HTERT RPE-1 (cell line): ENCODE data around the gene WDFY3.

Experiments used
- in situ Hi-C: fragments of 300-500 bp; cut with MboI; formaldehyde crosslinking; loops from 4 replicates; pipeline ENCODE4 v1.14.3; 2020; ENCODE audit warnings: low sequenced_read_pairs

The WDFY3 gene

DNA sequence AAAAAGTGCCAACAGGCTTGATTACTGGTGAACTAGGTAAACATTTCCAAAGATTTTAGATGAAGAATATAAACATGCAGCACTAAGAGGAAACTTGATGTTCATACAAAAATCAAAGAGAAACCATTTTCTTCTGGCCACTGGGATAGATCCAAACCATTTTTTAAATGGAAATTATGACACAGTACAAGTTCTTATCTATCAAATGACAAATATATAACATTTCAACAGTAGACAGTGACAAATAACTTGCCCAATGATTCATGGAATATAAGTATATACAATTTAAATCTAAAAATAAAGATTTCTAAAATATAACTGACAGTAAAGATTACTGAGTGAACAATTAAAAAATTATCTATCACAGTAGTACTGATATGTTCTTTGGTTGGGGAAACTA, 232.5 kb downstream of the WDFY3 start:
- in situ Hi-C loops = no loop called here

DNA sequence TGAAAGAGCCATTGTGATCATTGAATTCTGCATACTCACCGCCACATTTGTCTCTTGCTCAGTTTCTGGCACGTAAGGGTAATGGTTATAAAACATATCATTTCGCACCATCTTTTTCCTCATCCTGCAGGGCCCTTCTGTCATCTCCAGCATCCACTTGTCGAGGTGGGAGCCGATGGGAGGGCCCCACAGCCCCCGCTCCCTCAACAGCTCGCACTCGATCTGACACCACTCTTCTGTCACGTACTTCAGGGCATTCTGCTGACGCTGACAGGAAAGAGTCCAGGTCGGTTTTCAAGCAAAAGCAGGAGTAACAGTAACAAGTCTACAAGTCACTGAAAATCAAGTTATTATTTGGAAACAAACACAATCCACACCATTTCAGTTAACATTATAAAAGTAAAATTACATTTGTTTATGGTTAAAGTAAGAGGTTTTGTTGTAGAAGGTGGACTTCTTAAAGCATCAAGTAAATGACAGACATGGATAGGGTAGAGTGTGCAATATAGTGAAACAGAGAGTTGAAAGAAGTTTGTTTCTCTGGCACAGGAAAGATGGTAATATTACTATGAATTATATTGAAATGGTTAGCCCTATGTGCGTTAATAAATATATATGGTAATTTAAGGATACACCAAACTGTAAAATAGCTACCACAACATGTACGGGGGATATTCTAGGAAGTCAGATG, 233.0 kb downstream of the WDFY3 start:
- in situ Hi-C loops = no loop called here

DNA sequence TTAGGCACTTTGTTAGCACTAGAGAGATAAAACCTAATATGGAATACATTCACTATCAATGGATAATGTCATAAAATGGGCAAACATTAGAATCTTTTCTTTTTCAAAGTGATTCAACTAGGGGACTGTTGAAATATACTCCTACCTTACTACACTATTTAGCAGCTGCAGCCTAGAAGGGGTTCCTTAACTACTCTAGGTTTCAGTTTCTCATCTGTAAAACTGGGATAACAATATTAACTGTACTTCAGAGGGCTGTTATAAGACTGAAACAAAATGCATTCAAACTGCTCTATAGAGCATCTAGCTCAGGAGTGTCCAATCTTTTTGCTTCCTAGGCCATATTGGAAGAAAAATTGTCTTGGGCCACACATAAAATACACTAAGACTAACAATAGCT, 236.1 kb downstream of the WDFY3 start:
- in situ Hi-C loops = no loop called here

DNA sequence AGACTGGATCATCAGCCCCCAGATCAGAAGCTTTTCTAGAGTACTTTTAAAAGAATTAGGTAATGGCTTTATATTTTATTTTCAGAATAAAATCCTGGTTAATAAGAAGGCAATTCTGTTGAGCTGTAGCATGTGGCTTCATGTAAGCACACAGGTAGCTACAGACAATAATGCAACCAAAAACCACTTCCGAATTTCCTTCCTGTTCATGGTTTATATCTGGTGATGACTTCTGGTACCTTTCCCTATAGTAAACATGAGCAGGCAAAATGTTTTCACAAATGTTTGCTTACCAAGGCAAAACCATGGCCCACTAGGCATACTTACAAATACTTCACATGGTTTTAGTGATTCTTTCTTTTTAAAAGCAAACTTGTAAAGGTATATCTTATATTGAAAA, 239.0 kb downstream of the WDFY3 start:
- in situ Hi-C loops = no loop called here

DNA sequence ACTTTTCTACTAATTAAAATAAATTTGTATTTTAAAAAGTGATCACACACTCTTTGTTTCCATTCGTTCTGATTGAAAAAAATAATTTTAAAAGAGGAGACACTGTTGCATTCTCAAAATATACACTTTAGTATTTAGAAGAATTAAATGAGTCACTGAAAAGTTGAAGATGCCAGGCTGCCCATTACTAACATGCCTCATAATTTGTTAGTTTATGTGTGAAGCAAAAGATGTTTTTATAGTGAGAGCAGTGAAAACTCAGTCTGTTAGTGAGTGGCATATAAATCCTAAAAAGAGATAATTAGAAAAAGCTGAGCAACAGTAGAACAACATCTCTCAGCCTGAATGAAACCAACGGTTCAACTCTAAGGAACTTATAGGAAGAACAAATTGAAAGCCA, 240.1 kb downstream of the WDFY3 start:
- in situ Hi-C loops = no loop called here

GRCh38 chr4:84722720-84723119, 243.8 kb downstream of the WDFY3 start:
- in situ Hi-C loops = no loop called here

DNA sequence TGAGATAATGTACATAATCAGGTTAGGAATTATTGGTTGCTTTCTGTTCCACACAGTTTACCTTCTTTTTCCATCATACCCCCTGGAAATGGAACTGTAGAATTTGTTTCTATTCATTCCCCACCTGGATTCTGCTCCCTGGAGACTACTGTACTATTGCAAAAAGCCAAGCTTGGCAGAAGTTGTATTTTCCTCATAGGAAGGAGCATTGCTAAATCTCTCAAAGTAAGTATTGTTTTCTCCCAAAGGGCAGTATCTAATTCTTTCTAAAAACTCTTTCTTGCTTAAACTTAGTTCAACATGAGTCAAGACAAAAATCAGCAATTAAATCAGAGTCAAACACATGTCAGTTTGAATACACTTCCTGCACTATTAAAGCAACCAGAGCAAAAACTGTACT, 247.4 kb downstream of the WDFY3 start:
- in situ Hi-C loops = no loop called here

GRCh38 chr4:84718699-84719098, 247.8 kb downstream of the WDFY3 start:
- in situ Hi-C loops = no loop called here

DNA sequence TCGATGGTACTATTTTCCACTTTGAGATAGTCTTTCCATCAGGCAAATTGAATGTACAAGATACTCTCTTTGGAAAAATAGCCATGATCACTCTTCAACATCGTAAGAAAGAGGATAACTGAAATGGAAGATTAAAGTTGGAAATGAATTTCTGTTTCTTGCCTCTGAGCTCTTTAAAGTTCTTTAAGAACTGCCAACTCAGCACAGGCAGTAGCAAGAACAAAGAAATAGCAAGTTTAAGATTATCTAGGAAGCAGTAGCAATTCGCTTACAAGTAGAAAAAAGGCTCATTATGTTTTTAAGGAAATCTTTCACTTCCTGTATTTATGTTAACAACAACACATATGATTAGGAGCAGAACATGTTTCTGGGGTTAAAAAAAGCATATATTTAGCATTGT, 255.9 kb downstream of the WDFY3 start:
- in situ Hi-C loops = no loop called here

DNA sequence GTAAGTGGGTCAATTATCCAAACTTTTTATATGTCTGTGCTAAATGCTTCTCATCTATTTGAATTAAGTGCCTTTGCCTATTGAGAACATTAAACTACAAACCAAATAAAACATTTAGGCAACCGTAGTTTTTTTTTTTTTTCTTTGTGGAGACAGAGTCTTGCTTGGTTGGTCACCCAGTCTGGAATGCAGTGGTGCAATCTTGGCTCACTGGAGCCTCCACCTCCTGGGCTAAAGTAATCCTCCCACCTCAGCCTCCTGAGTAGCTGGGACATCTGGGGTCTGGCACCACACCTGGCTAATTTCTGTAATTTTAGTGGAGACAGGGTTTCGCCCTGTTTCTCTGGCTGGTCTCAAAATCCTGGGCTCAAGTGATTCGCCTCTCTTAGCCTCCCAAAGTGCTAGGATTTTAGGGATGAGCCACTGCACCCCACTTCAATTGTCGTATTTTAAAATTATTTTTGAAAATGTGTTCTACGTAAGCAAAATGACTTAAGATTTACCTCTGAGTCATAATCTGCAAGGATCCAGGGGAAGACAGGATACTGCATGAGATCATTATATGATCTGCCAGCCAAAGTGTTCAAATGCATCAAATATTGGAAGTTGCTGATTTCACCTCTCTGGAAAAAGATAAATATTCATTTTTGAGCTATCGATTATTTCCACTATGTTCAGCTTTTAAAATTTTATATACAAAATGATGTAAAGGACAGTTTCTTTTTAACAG, 257.9 kb downstream of the WDFY3 start:
- in situ Hi-C loops = no loop called here

DNA sequence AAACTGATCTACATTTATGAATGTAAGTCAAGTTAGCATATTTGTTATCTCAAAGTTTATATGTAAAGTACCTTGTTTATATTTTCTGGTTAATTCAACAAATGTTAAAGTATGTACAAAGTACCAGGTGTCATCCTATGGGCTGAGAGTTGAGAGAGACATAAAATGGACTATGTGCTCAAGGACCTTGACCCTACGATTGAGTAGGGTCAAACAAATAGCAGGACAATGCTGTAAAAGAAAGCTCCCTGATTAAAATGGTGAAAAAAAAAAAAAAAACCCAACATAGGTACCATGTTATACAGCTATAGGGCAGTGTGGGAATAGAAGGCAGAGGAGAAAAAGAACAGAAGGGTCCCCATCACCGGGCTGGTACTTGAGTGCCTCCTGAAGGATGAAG, 260.2 kb downstream of the WDFY3 start:
- in situ Hi-C loops = no loop called here

DNA sequence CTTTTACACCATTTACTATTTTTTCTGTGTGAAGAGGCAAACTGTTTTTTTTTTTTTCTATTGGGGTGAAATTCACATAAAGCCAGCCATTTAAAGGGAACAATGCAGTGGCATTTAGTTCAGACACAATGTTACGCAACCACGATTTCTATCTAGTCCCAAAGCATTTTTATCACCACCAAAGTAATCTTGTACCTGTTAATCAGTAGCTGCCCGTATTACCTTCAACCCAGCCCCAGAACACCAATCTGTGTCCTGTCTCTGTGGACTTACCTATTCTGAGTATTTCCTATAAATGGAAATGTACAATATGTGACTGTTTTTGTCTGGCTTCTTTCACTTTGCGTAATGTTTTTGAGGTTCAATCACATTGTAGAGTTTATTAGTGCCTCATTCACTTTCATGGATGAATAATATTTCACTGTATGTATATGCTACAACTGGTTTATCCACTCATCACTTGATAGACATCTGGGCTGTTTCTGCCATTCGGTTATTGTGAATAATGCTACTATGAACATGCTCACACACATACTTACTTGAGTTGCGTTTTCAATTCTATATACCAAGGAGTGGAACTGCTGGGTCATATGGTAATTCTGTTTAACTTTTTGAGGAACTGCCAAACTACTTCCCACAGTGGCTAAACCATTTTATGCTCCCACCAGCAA, 267.4 kb downstream of the WDFY3 start:
- in situ Hi-C loops = no loop called here

GRCh38 chr4:84697615-84698201, 268.8 kb downstream of the WDFY3 start:
- in situ Hi-C loops = no loop called here

DNA sequence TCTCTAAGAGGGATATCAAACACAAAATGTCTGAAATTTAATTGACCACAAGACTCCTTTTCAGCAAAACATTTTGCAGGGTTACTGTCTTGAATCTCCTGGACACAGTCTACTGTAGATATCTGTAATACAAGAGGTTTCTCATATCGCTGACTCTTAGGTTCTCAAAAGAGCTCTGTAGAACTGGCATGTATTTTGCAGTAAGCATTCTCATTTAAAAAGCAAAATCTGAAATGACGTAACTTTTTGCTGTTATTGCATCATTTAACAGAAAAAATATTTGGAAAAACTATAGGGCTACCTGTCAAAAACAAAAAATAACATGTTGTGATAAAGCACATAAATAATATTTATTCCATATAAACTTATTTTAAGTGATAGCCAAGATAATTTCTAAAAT, 269.3 kb downstream of the WDFY3 start:
- in situ Hi-C loops = no loop called here

DNA sequence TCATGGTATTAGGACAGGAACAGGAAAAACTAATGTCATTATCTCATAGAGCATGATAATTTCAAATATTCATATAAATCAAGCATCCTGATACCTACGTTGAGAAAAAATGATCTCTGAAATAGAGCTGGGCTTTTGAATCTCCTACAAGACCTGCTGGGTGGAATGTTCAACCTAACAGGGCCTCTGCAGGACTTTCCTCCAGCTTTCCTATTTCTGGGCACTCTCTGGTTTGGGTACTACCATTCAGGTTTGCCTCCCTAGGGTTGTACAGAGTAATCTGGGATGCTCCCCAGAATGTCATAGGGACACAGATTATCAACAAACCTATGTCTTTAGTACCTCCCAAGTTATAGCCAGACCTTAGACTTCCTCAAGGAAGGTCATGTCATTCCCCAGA, 274.7 kb downstream of the WDFY3 start:
- in situ Hi-C loops = no loop called here

GRCh38 chr4:84691170-84691691, 275.3 kb downstream of the WDFY3 start:
- in situ Hi-C loops = no loop called here

DNA sequence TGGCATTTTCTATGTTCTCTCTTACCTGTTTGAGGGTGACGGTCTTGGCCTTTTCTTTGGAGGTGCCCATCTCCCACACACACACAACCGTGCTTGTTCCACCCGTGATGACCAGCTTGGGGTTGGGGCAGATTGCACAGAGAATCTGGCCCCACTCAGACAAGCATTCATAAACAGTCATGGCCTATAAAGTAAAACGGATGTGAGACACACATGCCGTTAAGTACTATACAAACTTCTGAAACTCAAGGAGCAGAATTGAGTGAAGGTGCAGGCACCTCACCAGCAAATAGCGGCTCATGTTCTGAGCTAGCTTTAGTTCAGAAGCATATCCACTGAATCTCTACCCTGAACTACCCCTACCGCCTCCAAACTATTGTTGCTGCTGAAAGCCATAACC, 276.0 kb downstream of the WDFY3 start:
- in situ Hi-C loops = no loop called here

DNA sequence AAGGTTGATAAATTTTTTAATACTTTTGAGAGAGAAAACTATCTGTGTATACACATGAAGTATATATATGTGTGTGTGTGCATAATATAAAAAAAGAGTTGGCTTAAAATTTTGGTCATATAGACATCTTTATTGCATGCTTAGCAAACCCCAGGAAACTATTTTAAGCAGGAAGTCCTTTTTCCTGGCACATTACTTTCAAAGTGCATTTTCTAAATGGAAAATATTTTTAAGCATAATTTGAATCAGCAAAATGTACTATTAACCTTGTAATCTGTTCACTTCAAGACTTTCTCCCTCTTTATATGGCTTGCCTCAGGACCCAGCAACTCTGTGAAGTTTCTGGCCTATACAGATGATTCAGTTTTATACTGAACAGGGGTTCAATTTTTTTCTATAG, 277.3 kb downstream of the WDFY3 start:
- in situ Hi-C loops = no loop called here

GRCh38 chr4:84688605-84689004, 277.9 kb downstream of the WDFY3 start:
- in situ Hi-C loops = no loop called here

GRCh38 chr4:84685105-84685504, 281.4 kb downstream of the WDFY3 start:
- in situ Hi-C loops = no loop called here

DNA sequence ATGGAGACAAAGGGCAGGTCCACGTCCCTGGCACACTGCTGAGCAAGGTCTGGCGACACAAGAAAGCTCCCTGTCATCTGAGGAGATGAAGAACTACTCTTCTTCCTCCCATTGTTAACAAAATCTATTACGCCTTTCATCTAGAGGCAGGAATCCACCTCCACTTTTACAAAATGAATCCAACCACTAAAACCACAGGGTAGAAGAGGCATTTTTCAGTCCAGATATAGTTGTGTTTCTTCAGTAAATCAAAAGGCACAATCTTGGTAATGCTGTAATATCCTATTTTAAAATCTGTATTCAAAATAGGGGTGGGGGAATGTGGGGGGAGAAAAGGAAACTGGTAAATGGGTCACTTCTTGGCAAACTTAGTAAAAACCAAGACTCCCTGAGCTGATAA, 282.1 kb downstream of the WDFY3 start:
- in situ Hi-C loops = no loop called here
